Thoracic aorta (tissue), 2 donors: Measurements from ENCODE around the gene JMJD8. TPM values are rescaled to one million over a fixed set of nuclear protein-coding genes. Genes with fewer than 3 reads are reported as not detected.

Experiments used
- ATAC-seq: fragments of 150-250 bp; one replicate; pipeline ENCODE4 v1.8.0; 2017; ENCODE audit warnings: low read depth; ENCODE audit not compliant: insufficient number of reproducible peaks, low FRiP score
- DNase-seq: peaks from one replicate; pipeline ENCODE4 v3.0.0-alpha.2; 2020; ENCODE audit warnings: low spot score
- H3K27ac ChIP-seq, 2 donors: fragments of 200-600 bp; sonication (generic); 1 replicate in 1 of 2; 2 replicates in 1 of 2; pipeline ENCODE4 v1.5.1; 2016; ENCODE audit warnings: mild to moderate bottlenecking in 2 of 2, moderate library complexity in 2 of 2
- H3K27me3 ChIP-seq: fragments of 200-600 bp; sonication (generic); replicated peaks from 2 replicates; pipeline ENCODE4 v1.6.0; 2016; ENCODE audit warnings: mild to moderate bottlenecking; ENCODE audit not compliant: insufficient read depth
- H3K36me3 ChIP-seq: fragments of 200-600 bp; sonication (generic); one replicate; pipeline ENCODE4 v1.5.1; 2016
- H3K4me1 ChIP-seq, 2 donors: fragments of 200-600 bp; sonication (generic); 1 replicate in 1 of 2; 2 replicates in 1 of 2; pipeline versions ENCODE4 v1.5.1 to v1.6.0; 2016; ENCODE audit warnings: low read depth in 2 of 2, mild to moderate bottlenecking in 1 of 2; ENCODE audit not compliant: control insufficient read depth in 1 of 2
- H3K4me3 ChIP-seq: fragments of 200-600 bp; sonication (generic); 2 replicates; pipeline ENCODE4 v1.5.1; 2016; ENCODE audit warnings: mild to moderate bottlenecking
- H3K9me3 ChIP-seq: fragments of 200-600 bp; sonication (generic); 2 replicates; pipeline ENCODE4 v1.5.1; 2016
- CTCF ChIP-seq: fragments of 200-600 bp; sonication (generic); IDR thresholded peaks from one replicate; pipeline ENCODE4 v1.5.1; 2019; ENCODE audit warnings: antibody characterized with exemption
- total RNA-seq, 2 donors: library from RNA; depleted of rRNA; stranded (reverse); fragments of >200 nt; gene quantifications; one replicate each; pipeline versions ENCODE4 v1.1.0 to v1.2.3, GENCODE V29; 2016

The JMJD8 gene
- total RNA-seq, 2 donors from 2014 or later = 98.7 to 128 TPM

- Histone ChIP-seq H3K4me3 (no peak overlapping the region), H3K27me3 (no peaks in the 10 kb centered on the region), H3K4me1 (peaks cover 11 to 19% of the 10 kb centered on the region in 2 donors), H3K9me3 (no peaks in the 10 kb centered on the region), H3K27ac (no peak overlapping the region), H3K36me3 (peaks cover 23% of the 10 kb centered on the region)
- no peak for TF ChIP-seq CTCF
- no peak for DNase-seq
- ATAC-seq = no peak
Observed at GRCh38 chr16:730666-731509, 46.8 kb upstream of the JMJD8 start.

- Histone ChIP-seq H3K4me3 (no peak overlapping the region), H3K4me1 (peaks cover 11 to 19% of the 10 kb centered on the region in 2 donors), H3K27ac (no peak overlapping the region), H3K27me3 (no peaks in the 10 kb centered on the region), H3K9me3 (no peaks in the 10 kb centered on the region), H3K36me3 (peaks cover 23% of the 10 kb centered on the region)
- DNase-seq = no peak
- no peak for TF ChIP-seq CTCF
- no peak for ATAC-seq
Observed at GRCh38 chr16:729768-730665, 45.9 kb upstream of the JMJD8 start.

GRCh38 chr16:728890-729744, 45.0 kb upstream of the JMJD8 start:
- no peaks in the 10 kb centered on the region for H3K27me3 ChIP-seq
- ATAC-seq (no peak), DNase-seq (no peak)
- peaks cover 17% of the 10 kb centered on the region for H3K36me3 ChIP-seq
- peak overlapping the region; percentile 71 for H3K4me3 ChIP-seq
- peaks cover 11 to 19% of the 10 kb centered on the region in 2 donors for H3K4me1 ChIP-seq
- no peak overlapping the region for H3K27ac ChIP-seq
- TF ChIP-seq CTCF = no peak
- H3K9me3 ChIP-seq = no peaks in the 10 kb centered on the region

GRCh38 chr16:728131-728889, 44.2 kb upstream of the JMJD8 start:
- H3K36me3 ChIP-seq = peaks cover 12% of the 10 kb centered on the region
- no peak for DNase-seq
- H3K4me1 ChIP-seq = peaks cover 11 to 19% of the 10 kb centered on the region in 2 donors
- H3K27ac ChIP-seq = no peak overlapping the region
- TF ChIP-seq CTCF = no peak
- no peaks in the 10 kb centered on the region for H3K9me3 ChIP-seq
- H3K27me3 ChIP-seq = no peaks in the 10 kb centered on the region
- ATAC-seq = no peak
- peak overlapping the region; percentile 71 for H3K4me3 ChIP-seq
